H1 (cell line): ENCODE results near the gene HSPA12A. TPM values are rescaled to one million over a fixed set of nuclear protein-coding genes. Genes with fewer than 3 reads are reported as not detected.

Experiments
- CTCF ChIA-PET: fragments of 300-600 bp; sonication (Branson Sonifier 250); formaldehyde crosslinking; loops from one replicate; lab custom pipeline; 2021; ENCODE audit not compliant: partially characterized antibody; lab: Charles Lee
- POLR2A ChIA-PET: fragments of 300-600 bp; sonication (Branson Sonifier 250); formaldehyde crosslinking; loops from one replicate; lab custom pipeline; 2021; ENCODE audit warnings: inconsistent platforms; ENCODE audit not compliant: partially characterized antibody; lab: Charles Lee
- DNase-seq, 2 experiments: peaks; one replicate each; pipeline versions ENCODE4 v3.0.0 to v3.0.0-alpha.2; 2010 to 2022; ENCODE audit warnings: low spot score in 2 of 2, low read depth in 1 of 2, mixed read lengths in 1 of 2
- FAIRE-seq: peaks from 2 replicates; lab custom pipeline; 2011; peaks lifted over from hg19 to GRCh38; lab: Jason Lieb, UNC
- H2AFZ ChIP-seq: 2 replicates; pipeline ENCODE4 v1.8.1; 2012; ENCODE audit warnings: low read length, inconsistent platforms
- H2AK5ac ChIP-seq: 2 replicates; pipeline ENCODE4 v1.6.1; 2013; ENCODE audit warnings: low read depth, low read length
- H2BK120ac ChIP-seq: replicated peaks from 2 replicates; pipeline ENCODE3; 2013; ENCODE audit warnings: low read depth, low read length, inconsistent platforms
- H2BK12ac ChIP-seq: 2 replicates; pipeline ENCODE4 v1.6.1; 2013; ENCODE audit warnings: low read depth, low read length
- H2BK15ac ChIP-seq: 2 replicates; pipeline ENCODE4 v1.6.1; 2013; ENCODE audit warnings: low read length
- H2BK20ac ChIP-seq: 2 replicates; pipeline ENCODE4 v1.6.1; 2013; ENCODE audit warnings: low read length
- H2BK5ac ChIP-seq: 2 replicates; pipeline ENCODE4 v1.6.1; 2013; ENCODE audit warnings: low read depth, low read length
- H3K14ac ChIP-seq: 2 replicates; pipeline ENCODE4 v1.6.1; 2013; ENCODE audit warnings: inconsistent platforms; ENCODE audit not compliant: insufficient read length
- H3K18ac ChIP-seq: 2 replicates; pipeline ENCODE4 v1.6.1; 2013; ENCODE audit warnings: low read length; ENCODE audit errors: extremely low read depth
- H3K23ac ChIP-seq: 2 replicates; pipeline ENCODE4 v1.6.1; 2013; ENCODE audit warnings: inconsistent platforms; ENCODE audit not compliant: insufficient read length
- H3K23me2 ChIP-seq: 2 replicates; pipeline ENCODE4 v1.6.1; 2013; ENCODE audit warnings: low read depth, low read length
- H3K27ac ChIP-seq: 2 replicates; pipeline ENCODE4 v1.6.1; 2011; ENCODE audit warnings: low read depth, low read length, inconsistent platforms
- H3K27me3 ChIP-seq, 4 experiments: replicated peaks in 1 of 4; 1 replicate in 1 of 4; 2 replicates in 3 of 4; pipeline versions ENCODE4 v1.6.1 to v1.8.1; 2011 to 2013; ENCODE audit warnings: low read length in 3 of 4, mild to moderate bottlenecking in 3 of 4, inconsistent platforms in 2 of 4, mixed read lengths in 2 of 4, moderate library complexity in 1 of 4; ENCODE audit not compliant: control insufficient read depth in 3 of 4, insufficient read depth in 3 of 4; ENCODE audit errors: extremely low read depth in 1 of 4
- H3K36me3 ChIP-seq, 4 experiments: 2 replicates each; pipeline versions ENCODE4 v1.6.1 to v1.8.1; 2011 to 2013; ENCODE audit warnings: mild to moderate bottlenecking in 4 of 4, low read length in 3 of 4, moderate library complexity in 2 of 4, control low read depth in 1 of 4, inconsistent platforms in 1 of 4; ENCODE audit not compliant: insufficient read depth in 4 of 4, control insufficient read depth in 2 of 4
- H3K4ac ChIP-seq: replicated peaks from 2 replicates; pipeline ENCODE3; 2013; ENCODE audit warnings: low read length, low read depth, mixed read lengths, inconsistent platforms; ENCODE audit not compliant: insufficient read length
- H3K4me1 ChIP-seq, 4 experiments: replicated peaks in 1 of 4; 1 replicate in 1 of 4; 2 replicates in 3 of 4; pipeline versions ENCODE4 v1.6.1 to v1.8.1; 2011 to 2013; ENCODE audit warnings: low read length in 3 of 4, inconsistent platforms in 2 of 4, mixed read lengths in 1 of 4; ENCODE audit not compliant: insufficient read depth in 4 of 4, control insufficient read depth in 3 of 4
- H3K4me2 ChIP-seq, 2 experiments: 2 replicates each; pipeline versions ENCODE4 v1.6.1 to v1.8.1; 2011 to 2013; ENCODE audit warnings: low read depth in 2 of 2, low read length in 2 of 2, control low read depth in 1 of 2, inconsistent platforms in 1 of 2, mild to moderate bottlenecking in 1 of 2; ENCODE audit not compliant: insufficient read depth in 1 of 2
- H3K4me3 ChIP-seq, 4 experiments: fragments of 200-600, 300-600 bp in 1 of 4; sonication (generic), shearing (Covaris generic), sonication (Bioruptor Twin) in 1 of 4; 2 replicates each; pipeline versions ENCODE4 v1.5.1 to v1.8.1; 2011 to 2016; ENCODE audit warnings: low read length in 4 of 4, low read depth in 3 of 4, control low read depth in 2 of 4, inconsistent platforms in 2 of 4, mild to moderate bottlenecking in 2 of 4, mixed read lengths in 1 of 4, moderate library complexity in 1 of 4; ENCODE audit not compliant: insufficient read depth in 2 of 4; ENCODE audit errors: extremely low read depth in 1 of 4
- H3K56ac ChIP-seq: replicated peaks from 2 replicates; pipeline ENCODE3; 2013; ENCODE audit warnings: low read depth, mild to moderate bottlenecking, mixed read lengths, low read length, inconsistent platforms; ENCODE audit not compliant: insufficient read length
- H3K79me1 ChIP-seq: 2 replicates; pipeline ENCODE4 v1.6.1; 2013; ENCODE audit warnings: low read depth, low read length, control low read depth
- H3K79me2 ChIP-seq, 2 experiments: 2 replicates each; pipeline versions ENCODE4 v1.6.1 to v1.8.1; 2012 to 2013; ENCODE audit warnings: low read length in 2 of 2, mild to moderate bottlenecking in 2 of 2, inconsistent platforms in 1 of 2; ENCODE audit not compliant: insufficient read depth in 2 of 2, control insufficient read depth in 1 of 2
- H3K9ac ChIP-seq, 4 experiments: replicated peaks in 1 of 4; 1 replicate in 1 of 4; 2 replicates in 3 of 4; pipeline versions ENCODE4 v1.6.1 to v1.8.1; 2011 to 2013; ENCODE audit warnings: low read depth in 3 of 4, low read length in 3 of 4, control low read depth in 2 of 4, mild to moderate bottlenecking in 2 of 4, moderate library complexity in 2 of 4, inconsistent platforms in 1 of 4; ENCODE audit errors: extremely low read depth in 1 of 4
- H3K9me3 ChIP-seq, 2 experiments: 2 replicates each; pipeline versions ENCODE4 v1.6.1 to v1.8.1; 2012 to 2013; ENCODE audit warnings: mild to moderate bottlenecking in 2 of 2, moderate library complexity in 2 of 2, control low read depth in 1 of 2, inconsistent platforms in 1 of 2, low read depth in 1 of 2, low read length in 1 of 2, mixed read lengths in 1 of 2; ENCODE audit not compliant: insufficient read depth in 2 of 2
- H4K20me1 ChIP-seq, 2 experiments: replicated peaks in 1 of 2; 2 replicates each; pipeline versions ENCODE3 to v1.8.1; 2011 to 2013; ENCODE audit warnings: inconsistent platforms in 2 of 2, low read length in 2 of 2, mild to moderate bottlenecking in 1 of 2; ENCODE audit not compliant: insufficient read depth in 2 of 2, control insufficient read depth in 1 of 2
- H4K5ac ChIP-seq: 2 replicates; pipeline ENCODE4 v1.6.1; 2013; ENCODE audit warnings: low read length, low read depth, mixed read lengths, inconsistent platforms; ENCODE audit not compliant: insufficient read length
- H4K8ac ChIP-seq: 2 replicates; pipeline ENCODE4 v1.8.0; 2013; ENCODE audit warnings: mild to moderate bottlenecking, moderate library complexity, low read length, inconsistent platforms; ENCODE audit not compliant: insufficient read depth; ENCODE audit errors: extremely low read depth
- H4K91ac ChIP-seq: replicated peaks from 2 replicates; pipeline ENCODE3; 2013; ENCODE audit warnings: low read length, mixed read lengths, inconsistent platforms; ENCODE audit not compliant: insufficient read length
- ASH2L ChIP-seq: fragments of 200-600, 300-600 bp; sonication (generic); IDR thresholded peaks from one replicate; pipeline ENCODE4 v1.7.1; 2017; ENCODE audit warnings: low read length
- GABPA ChIP-seq: IDR thresholded peaks from 2 replicates; pipeline ENCODE4 v1.6.1; 2011; ENCODE audit warnings: mild to moderate bottlenecking, low read length, moderate library complexity, borderline replicate concordance; ENCODE audit not compliant: insufficient read depth
- NRF1 ChIP-seq: IDR thresholded peaks from 2 replicates; pipeline ENCODE4 v1.6.1; 2011; ENCODE audit warnings: mild to moderate bottlenecking, low read depth, low read length, improper control_type of control experiment
- POLR2A ChIP-seq, 2 experiments: IDR thresholded peaks; 1 replicate in 1 of 2; 2 replicates in 1 of 2; pipeline ENCODE4 v1.6.1; 2011; ENCODE audit warnings: low read depth in 2 of 2, low read length in 2 of 2, mild to moderate bottlenecking in 2 of 2; ENCODE audit errors: control extremely low read depth in 1 of 2
- SIRT6 ChIP-seq: IDR thresholded peaks from one replicate; pipeline ENCODE4 v1.7.1; 2012; ENCODE audit warnings: low read length, inconsistent platforms
- TBP ChIP-seq: IDR thresholded peaks from 2 replicates; pipeline ENCODE4 v1.6.1; 2011; ENCODE audit warnings: low read depth, low read length, improper control_type of control experiment
- TEAD4 ChIP-seq: IDR thresholded peaks from 2 replicates; pipeline ENCODE4 v1.6.1; 2012; ENCODE audit warnings: low read depth, low read length, inconsistent platforms, mixed read lengths
- WGBS, 2 experiments: shearing (Covaris generic) in 1 of 2; methylation state at CpG; one replicate each; pipeline versions ENCODE4 v1.1.6 to v1.1.7; 2013 to 2015; ENCODE audit warnings: low lambda C conversion rate in 2 of 2, mixed read lengths in 2 of 2, inconsistent platforms in 1 of 2, low coverage in 1 of 2, missing lambda C conversion rate in 1 of 2; ENCODE audit not compliant: insufficient replicate concordance in 2 of 2, insufficient coverage in 1 of 2, insufficient read length in 1 of 2; ENCODE audit errors: extremely low coverage in 1 of 2, missing lambda C conversion rate in 1 of 2; 5-methylcytosine and 5-hydroxymethylcytosine counted together
- polyA plus RNA-seq, 7 experiments: library from polyadenylated mRNA; depleted of rRNA in 3 of 7; stranded (reverse) in 5 of 7; unstranded in 2 of 7; fragments of >200 nt in 5 of 7; fragments of 200-250 nt in 2 of 7; gene quantifications; 1 replicate in 5 of 7; 2 replicates in 1 of 7; 4 replicates in 1 of 7; pipeline versions ENCODE4 v1.2.1 to v1.2.3, GENCODE V29; 2011 to 2013; ENCODE audit warnings: missing spikeins in 2 of 7, mixed read lengths in 2 of 7
- total RNA-seq: library from RNA; stranded (reverse); fragmentation: NEBNext Ultra II Directional; extraction: Animal tissue kit (Norgen Biotek cat#: 25700); gene quantifications from 2 replicates; pipeline ENCODE4 v1.2.1, GENCODE V29; 2021

The HSPA12A gene
- total and polyA plus RNA-seq, 2 of the 8 experiments (the other 6 are each of a cell fraction or from before 2014, with no cell fraction given), result 3.1 to 6.9 TPM

GRCh38 chr10:116740971-116741370 lies 1.4 kb downstream of the HSPA12A start:
- peak overlapping the region; percentile 78 to 86 for H3K4me2 ChIP-seq
- no peak overlapping the region; the same call in 1 of the 2 replicates for H4K8ac ChIP-seq
- no peaks in the 10 kb centered on the region for H3K9me3 ChIP-seq
- no peak overlapping the region for H2BK5ac ChIP-seq
- no peak overlapping the region for H2BK15ac ChIP-seq
- DNase-seq, result no peak
- H4K91ac ChIP-seq, result no peak overlapping the region
- H3K23ac ChIP-seq, result no peak overlapping the region
- H3K27me3 ChIP-seq, result peaks cover 15 to 57% (median 44%) of the 10 kb centered on the region in 4 experiments
- H2AK5ac ChIP-seq, result no peak overlapping the region
- no peak overlapping the region for H3K4ac ChIP-seq
- H2BK20ac ChIP-seq, result no peak overlapping the region
- no peak overlapping the region for H3K14ac ChIP-seq
- H3K79me1 ChIP-seq, result no peaks in the 10 kb centered on the region
- no peak overlapping the region for H2BK12ac ChIP-seq
- TF ChIP-seq GABPA, result no peak
- no peak for TF ChIP-seq POLR2A (IDR thresholded peaks at IDR 0.05; ENCODE audit: control extremely low read depth in 1 of 2, low read depth in 2 of 2, low read length in 2 of 2)
- TF ChIP-seq TBP, result no peak
- peak; percentile 11 for TF ChIP-seq ASH2L
- TF ChIP-seq TEAD4, result no peak
- TF ChIP-seq NRF1, result no peak
- TF ChIP-seq SIRT6, result no peak
- H3K27ac ChIP-seq, result no peak overlapping the region
- peak overlapping the region; percentile 45 to 72 (median 52); a peak in 7 of 8 replicates for H3K4me3 ChIP-seq
- POLR2A ChIA-PET, result interaction anchor here (1.0 to 1.6 kb wide), 2 partner anchors 13 to 16 kb away, joined by 3 read pairs; no protein-coding TSS in a partner anchor
- H2BK120ac ChIP-seq, result no peak overlapping the region
- peaks cover 0 to 9% (median 3%) of the 10 kb centered on the region in 4 experiments; a peak in 6 of 7 replicates for H3K4me1 ChIP-seq
- CTCF ChIA-PET, result interaction anchor here (0.6 to 1.3 kb wide), 5 partner anchors 47 to 1861 kb away, joined by 3 to 4 read pairs (median 3); no protein-coding TSS in a partner anchor
- H3K9ac ChIP-seq, result no peak overlapping the region
- peaks cover 2 to 9% of the 10 kb centered on the region in 2 experiments for H4K20me1 ChIP-seq
- H4K5ac ChIP-seq, result no peak overlapping the region
- H3K23me2 ChIP-seq, result peaks cover 16% of the 10 kb centered on the region; the same call in 1 of the 2 replicates
- no peak overlapping the region for H3K18ac ChIP-seq
- no peak for FAIRE-seq
- H2AFZ ChIP-seq, result 0 out of 2 replicates have a peak overlapping the region, but pooled peaks have one; percentile 15
- no peaks in the 10 kb centered on the region for H3K79me2 ChIP-seq
- H3K56ac ChIP-seq, result no peak overlapping the region
- peaks cover 0 to 5% (median 0%) of the 10 kb centered on the region in 4 experiments; a peak in 1 of 8 replicates for H3K36me3 ChIP-seq
- 27% methylated on average over 13 of the region's 13 CpGs; no CpG with 5 or more reads in 1 of the 2 experiments for WGBS, 2 experiments
